Peyer's patch (tissue), 4 donors: ENCODE data around the gene TCF7L1. TPM values are rescaled to one million over a fixed set of nuclear protein-coding genes. Genes with fewer than 3 reads are reported as not detected.
"Not testable (repeated sequence)": the region's sequence is repeated elsewhere in the genome, so short reads cannot be mapped to it uniquely, and the experiment has no call there.

Experiments
- DNase-seq, 3 donors: peaks; one replicate each; pipeline ENCODE4 v3.0.0-alpha.2; 2017 to 2019
- H3K27ac ChIP-seq, 4 donors: fragments of 200-600 bp; sonication (generic); one replicate each; pipeline ENCODE4 v1.5.1; 2016 to 2019
- H3K27me3 ChIP-seq, 2 donors: fragments of 200-600 bp; sonication (generic); one replicate each; pipeline ENCODE4 v1.5.1; 2019
- H3K36me3 ChIP-seq, 3 donors: fragments of 200-600 bp; sonication (generic); one replicate each; pipeline ENCODE4 v1.5.1; 2016 to 2019
- H3K4me1 ChIP-seq, 4 donors: fragments of 200-600 bp; sonication (generic); one replicate each; pipeline ENCODE4 v1.5.1; 2016 to 2019
- H3K4me3 ChIP-seq, 4 donors: fragments of 200-600 bp; sonication (generic); 1 replicate in 3 of 4; 2 replicates in 1 of 4; pipeline ENCODE4 v1.5.1; 2016 to 2019; ENCODE audit warnings: mild to moderate bottlenecking in 1 of 4
- H3K9me3 ChIP-seq, 4 donors: fragments of 200-600 bp; sonication (generic); one replicate each; pipeline ENCODE4 v1.5.1; 2016 to 2019; ENCODE audit warnings: mild to moderate bottlenecking in 1 of 4
- POLR2A ChIP-seq, 2 donors: fragments of 450-650 bp; IDR thresholded peaks; one replicate each; pipeline ENCODE4 v1.5.1; 2017; ENCODE audit warnings: antibody characterized with exemption in 2 of 2, mild to moderate bottlenecking in 2 of 2, moderate library complexity in 2 of 2
- total RNA-seq, 4 donors: library from RNA; depleted of rRNA; stranded (reverse); fragments of >200 nt; gene quantifications; one replicate each; pipeline ENCODE4 v1.1.0, GENCODE V29; 2016
- TF ChIP-seq, protein P1 (sequence below), 6 experiments: fragments of 450-650 bp in 4 of 6; fragments of 200-600 bp in 2 of 6; sonication (generic) in 1 of 6; IDR thresholded peaks; one replicate each; pipeline ENCODE4 v1.5.1; 2017 to 2019; ENCODE audit warnings: antibody characterized with exemption in 6 of 6, mild to moderate bottlenecking in 3 of 6, moderate library complexity in 1 of 6

TCF7L1 gene
- total RNA-seq, 4 donors from 2014 or later: 0.35 to 5.8 (median 1.7) TPM

- Histone ChIP-seq H3K4me1 (no peaks in the 10 kb centered on the region), H3K36me3 (no peaks in the 10 kb centered on the region), H3K27ac (no peak overlapping the region), H3K27me3 (no peaks in the 10 kb centered on the region), H3K4me3 (no peak overlapping the region), H3K9me3 (no peaks in the 10 kb centered on the region)
- no peak for DNase-seq
- no peak for TF ChIP-seq POLR2A (IDR thresholded peaks at IDR 0.05)
- TF ChIP-seq, protein P1, sequence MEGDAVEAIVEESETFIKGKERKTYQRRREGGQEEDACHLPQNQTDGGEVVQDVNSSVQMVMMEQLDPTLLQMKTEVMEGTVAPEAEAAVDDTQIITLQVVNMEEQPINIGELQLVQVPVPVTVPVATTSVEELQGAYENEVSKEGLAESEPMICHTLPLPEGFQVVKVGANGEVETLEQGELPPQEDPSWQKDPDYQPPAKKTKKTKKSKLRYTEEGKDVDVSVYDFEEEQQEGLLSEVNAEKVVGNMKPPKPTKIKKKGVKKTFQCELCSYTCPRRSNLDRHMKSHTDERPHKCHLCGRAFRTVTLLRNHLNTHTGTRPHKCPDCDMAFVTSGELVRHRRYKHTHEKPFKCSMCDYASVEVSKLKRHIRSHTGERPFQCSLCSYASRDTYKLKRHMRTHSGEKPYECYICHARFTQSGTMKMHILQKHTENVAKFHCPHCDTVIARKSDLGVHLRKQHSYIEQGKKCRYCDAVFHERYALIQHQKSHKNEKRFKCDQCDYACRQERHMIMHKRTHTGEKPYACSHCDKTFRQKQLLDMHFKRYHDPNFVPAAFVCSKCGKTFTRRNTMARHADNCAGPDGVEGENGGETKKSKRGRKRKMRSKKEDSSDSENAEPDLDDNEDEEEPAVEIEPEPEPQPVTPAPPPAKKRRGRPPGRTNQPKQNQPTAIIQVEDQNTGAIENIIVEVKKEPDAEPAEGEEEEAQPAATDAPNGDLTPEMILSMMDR (IDR thresholded peaks at IDR 0.05): no peak
Observed at GRCh38 chr2:85119900-85120299, 13.3 kb upstream of the TCF7L1 start.

DNA sequence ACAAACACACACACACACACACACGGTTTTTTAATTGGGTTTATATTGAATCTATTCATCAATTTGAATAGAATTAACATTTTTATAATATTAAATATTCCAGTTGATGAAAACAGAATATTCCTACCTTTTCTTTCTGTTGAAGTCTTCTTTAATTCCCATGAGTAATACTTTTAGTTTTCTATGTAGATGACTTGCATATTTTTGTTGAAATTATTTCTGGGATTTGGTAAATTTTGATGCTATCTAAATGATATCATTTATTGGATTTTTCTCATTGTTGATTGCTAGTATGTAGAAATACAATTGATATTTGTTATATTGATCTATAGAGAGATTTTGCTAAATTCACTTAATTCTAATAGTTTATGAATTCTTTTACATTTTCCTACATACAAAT, 12.8 kb upstream of the TCF7L1 start:
- DNase-seq: no peak
- H3K4me1 ChIP-seq: no peaks in the 10 kb centered on the region
- no peaks in the 10 kb centered on the region for H3K36me3 ChIP-seq
- H3K27me3 ChIP-seq: no peaks in the 10 kb centered on the region
- H3K4me3 ChIP-seq: no peak overlapping the region
- no peaks in the 10 kb centered on the region for H3K9me3 ChIP-seq
- TF ChIP-seq POLR2A (IDR thresholded peaks at IDR 0.05): no peak
- TF ChIP-seq, protein P1 (IDR thresholded peaks at IDR 0.05): no peak
- H3K27ac ChIP-seq: no peak overlapping the region

DNA sequence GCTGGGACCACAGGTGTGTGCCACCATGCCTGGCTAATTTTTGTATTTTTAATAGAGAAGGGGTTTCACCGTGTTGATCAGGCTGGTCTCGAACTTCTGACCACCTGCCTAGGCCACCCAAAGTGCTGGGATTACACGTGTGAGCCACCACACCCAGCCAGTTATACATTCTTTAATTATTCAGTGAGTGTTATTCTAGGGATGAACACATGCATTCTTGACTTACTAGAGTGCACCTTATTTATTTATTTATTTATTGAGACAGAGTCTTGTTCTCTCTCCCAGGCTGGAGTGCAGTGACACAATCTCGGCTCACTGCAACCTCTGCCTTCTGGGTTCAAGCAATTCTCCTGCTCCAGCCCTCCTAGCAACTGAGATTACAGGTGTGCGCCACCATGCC, 6.7 kb upstream of the TCF7L1 start:
- H3K36me3 ChIP-seq, H3K4me1 ChIP-seq, H3K27me3 ChIP-seq, H3K27ac ChIP-seq, H3K9me3 ChIP-seq, DNase-seq, H3K4me3 ChIP-seq: not testable (repeated sequence)

- Histone ChIP-seq H3K9me3 (no peaks in the 10 kb centered on the region), H3K4me1 (peaks cover 0 to 15% (median 6%) of the 10 kb centered on the region in 4 donors), H3K27ac (no peak overlapping the region), H3K4me3 (no peak overlapping the region), H3K36me3 (no peaks in the 10 kb centered on the region), H3K27me3 (no peaks in the 10 kb centered on the region)
- TF ChIP-seq POLR2A (IDR thresholded peaks at IDR 0.05): no peak
- TF ChIP-seq, protein P1 (IDR thresholded peaks at IDR 0.05): no peak
- DNase-seq: no peak
Observed at GRCh38 chr2:85129861-85130260, 3.3 kb upstream of the TCF7L1 start.

GRCh38 chr2:85130407-85130806, 2.8 kb upstream of the TCF7L1 start:
- Histone ChIP-seq H3K9me3 (no peaks in the 10 kb centered on the region), H3K4me3 (no peak overlapping the region), H3K4me1 (peaks cover 0 to 17% (median 8%) of the 10 kb centered on the region in 4 donors), H3K36me3 (no peaks in the 10 kb centered on the region), H3K27ac (no peak overlapping the region), H3K27me3 (no peaks in the 10 kb centered on the region)
- TF ChIP-seq, protein P1 (IDR thresholded peaks at IDR 0.05): no peak
- no peak for TF ChIP-seq POLR2A (IDR thresholded peaks at IDR 0.05)
- no peak for DNase-seq

DNA sequence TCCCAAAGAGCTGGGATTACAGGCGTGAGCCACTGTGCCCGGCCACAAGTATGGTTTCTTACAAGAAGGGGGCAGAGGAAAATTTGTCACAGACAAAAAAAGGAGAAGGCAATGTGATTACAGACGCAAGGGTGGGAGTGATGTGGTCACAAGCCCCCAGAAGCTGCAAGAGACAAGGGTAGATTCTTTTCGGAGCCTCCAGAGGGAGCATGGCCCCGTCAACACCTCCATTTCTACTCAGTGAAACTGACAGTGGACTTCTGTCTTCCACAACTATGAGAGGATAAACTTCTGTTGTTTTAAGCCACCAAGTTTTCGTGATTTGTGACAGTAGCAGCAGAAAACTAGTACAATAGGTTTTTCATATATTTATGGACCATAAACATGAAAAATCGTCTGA, 2.1 kb upstream of the TCF7L1 start:
- H3K27ac ChIP-seq: no peak overlapping the region
- no peak for TF ChIP-seq POLR2A (IDR thresholded peaks at IDR 0.05)
- TF ChIP-seq, protein P1 (IDR thresholded peaks at IDR 0.05): peak in 3 of 6 experiments; percentile 10 to 31 (median 11)
- DNase-seq: no peak

More for the DNA sequence above, 2.1 kb upstream of the TCF7L1 start:
- Histone ChIP-seq H3K36me3 (no peaks in the 10 kb centered on the region), H3K27me3 (no peaks in the 10 kb centered on the region), H3K9me3 (no peaks in the 10 kb centered on the region), H3K4me1 (peaks cover 0 to 24% (median 8%) of the 10 kb centered on the region in 4 donors), H3K4me3 (no peak overlapping the region)
